K562 (cell line): ENCODE measurements around the gene GNS. TPM values are rescaled to one million over a fixed set of nuclear protein-coding genes. Genes with fewer than 3 reads are reported as not detected.
"Not testable (repeated sequence)": the region's sequence is repeated elsewhere in the genome, so short reads cannot be mapped to it uniquely, and the experiment has no call there.

Experiments used
- ATAC-seq: fragments of 200-7000 bp; cut with Tn5 transposase; 3 replicates; pipeline ENCODE4 v1.9.1; 2020; ENCODE audit warnings: moderate library complexity
- BruUV-seq: library from RNA; stranded (reverse); fragments of 400-500 nt; replicated peaks from 2 replicates; lab custom pipeline; 2021; lab: Mats Ljungman, UMichigan
- CTCF ChIA-PET: fragments of 300-600 bp; formaldehyde crosslinking; extraction: SDS; loops from one replicate; lab custom pipeline; 2021; ENCODE audit warnings: low intra/inter-chr PET ratio; lab: Yijun Ruan, JAX
- POLR2A ChIA-PET: fragments of 300-600, 350-650 bp; sonication (Branson Sonifier 250); formaldehyde crosslinking; extraction: SDS; loops from one replicate; lab custom pipeline; 2021; ENCODE audit warnings: antibody characterized with exemption, inconsistent platforms; lab: Yijun Ruan, JAX
- DNase-seq, 4 experiments: peaks; one replicate each; pipeline versions ENCODE4 v3.0.0 to v3.0.0-alpha.2; 2011 to 2018; ENCODE audit warnings: low spot score in 3 of 4, mixed read lengths in 3 of 4; ENCODE audit errors: extremely low read depth in 1 of 4
- FAIRE-seq: peaks from 2 replicates; lab custom pipeline; 2011; peaks lifted over from hg19 to GRCh38; lab: Jason Lieb, UNC
- H2AFZ ChIP-seq: 2 replicates; pipeline ENCODE4 v1.6.0; 2011; ENCODE audit warnings: low read depth, low read length, control low read depth, inconsistent platforms
- H3K27ac ChIP-seq: fragments of 200-600 bp; 3 replicates; pipeline ENCODE4 v1.8.0; 2011; ENCODE audit warnings: low read depth, mild to moderate bottlenecking, control low read depth, inconsistent platforms, low read length, moderate library complexity, mixed read lengths; ENCODE audit errors: extremely low read depth
- H3K27me3 ChIP-seq, 2 experiments: fragments of 300-600 bp in 1 of 2; 2 replicates in 1 of 2; 3 replicates in 1 of 2; pipeline versions ENCODE4 v1.6.0 to v1.8.0; 2011; ENCODE audit warnings: inconsistent platforms in 2 of 2, low read length in 2 of 2, mild to moderate bottlenecking in 1 of 2, mixed read lengths in 1 of 2, moderate library complexity in 1 of 2; ENCODE audit not compliant: control insufficient read depth in 2 of 2, insufficient read depth in 2 of 2
- H3K36me3 ChIP-seq: fragments of 300-600 bp; 3 replicates; pipeline ENCODE4 v1.8.0; 2011; ENCODE audit warnings: mild to moderate bottlenecking, low read length, inconsistent platforms; ENCODE audit not compliant: control insufficient read depth, insufficient read depth
- H3K4me1 ChIP-seq, 2 experiments: fragments of 200-600 bp in 1 of 2; replicated peaks in 1 of 2; 2 replicates in 1 of 2; 3 replicates in 1 of 2; pipeline versions ENCODE4 v1.5.1 to v1.8.0; 2011; ENCODE audit warnings: inconsistent platforms in 2 of 2, low read length in 2 of 2, mild to moderate bottlenecking in 1 of 2, mixed read lengths in 1 of 2, moderate library complexity in 1 of 2; ENCODE audit not compliant: control insufficient read depth in 2 of 2, insufficient read depth in 2 of 2
- H3K4me2 ChIP-seq: 2 replicates; pipeline ENCODE4 v1.6.1; 2011; ENCODE audit warnings: low read length, control low read depth, inconsistent platforms, mixed read lengths; ENCODE audit not compliant: insufficient read depth
- H3K4me3 ChIP-seq: fragments of 200-600 bp; sonication (generic), shearing (Covaris generic); 2 replicates; pipeline ENCODE4 v1.5.1; 2016; ENCODE audit warnings: control low read depth, inconsistent platforms
- H3K79me2 ChIP-seq: fragments of 200-600 bp; 3 replicates; pipeline ENCODE4 v1.8.0; 2011; ENCODE audit warnings: low read length, inconsistent platforms; ENCODE audit not compliant: control insufficient read depth, insufficient read depth
- H3K9ac ChIP-seq, 2 experiments: 2 replicates each; pipeline versions ENCODE4 v1.6.0 to v1.6.1; 2011; ENCODE audit warnings: low read depth in 2 of 2, low read length in 2 of 2, control low read depth in 1 of 2, inconsistent platforms in 1 of 2, mild to moderate bottlenecking in 1 of 2, mixed read lengths in 1 of 2; ENCODE audit not compliant: insufficient read depth in 1 of 2
- H3K9me1 ChIP-seq: one replicate; pipeline ENCODE4 v1.6.0; 2011; ENCODE audit warnings: inconsistent platforms, mild to moderate bottlenecking, low read length, moderate library complexity; ENCODE audit not compliant: control insufficient read depth, insufficient read depth
- H3K9me3 ChIP-seq: replicated peaks from 2 replicates; pipeline ENCODE4 v1.5.1; 2011; ENCODE audit warnings: low read depth, low read length, inconsistent platforms; ENCODE audit not compliant: control insufficient read depth, insufficient read depth
- H4K20me1 ChIP-seq: replicated peaks from 2 replicates; pipeline ENCODE4 v1.6.1; 2011; ENCODE audit warnings: low read length, inconsistent platforms, mixed read lengths; ENCODE audit not compliant: control insufficient read depth, insufficient read depth
- E2F1 ChIP-seq: sonication (generic); formaldehyde crosslinking; IDR thresholded peaks from 2 replicates; pipeline ENCODE4 v1.8.1; 2023; ENCODE audit warnings: mild to moderate bottlenecking, missing genetic modification reagents, moderate library complexity
- ELK3 ChIP-seq: fragments of 450-650 bp; formaldehyde crosslinking; IDR thresholded peaks from 2 replicates; pipeline ENCODE4 v1.4.0; 2020; ENCODE audit warnings: mild to moderate bottlenecking
- NCOA1 ChIP-seq: fragments of 450-650 bp; IDR thresholded peaks from 2 replicates; pipeline ENCODE4 v1.6.1; 2016; ENCODE audit warnings: low read depth
- NCOR1 ChIP-seq: fragments of 450-650 bp; IDR thresholded peaks from 2 replicates; pipeline ENCODE4 v1.6.1; 2016; ENCODE audit warnings: mild to moderate bottlenecking, moderate library complexity
- POLR2G ChIP-seq: fragments of 200-400 bp; formaldehyde crosslinking; IDR thresholded peaks from 2 replicates; pipeline ENCODE4 v1.6.1; 2017; ENCODE audit warnings: low read depth, mild to moderate bottlenecking, antibody characterized with exemption, low read length, moderate library complexity
- PRPF4 ChIP-seq: fragments of 200-400 bp; formaldehyde crosslinking; IDR thresholded peaks from one replicate; pipeline ENCODE4 v1.6.1; 2017; ENCODE audit warnings: low read length, low read depth, mild to moderate bottlenecking; ENCODE audit not compliant: insufficient read depth, poor library complexity, severe bottlenecking
- THAP12 ChIP-seq: fragments of 250-450 bp; sonication (Bioruptor Pico); IDR thresholded peaks from 2 replicates; pipeline ENCODE4 v1.9.0; 2021; ENCODE audit warnings: mild to moderate bottlenecking, inconsistent platforms
- ZNF699 ChIP-seq: fragments of 250-450 bp; sonication (Bioruptor Pico); IDR thresholded peaks from 2 replicates; pipeline ENCODE4 v1.8.0; 2021; ENCODE audit warnings: mild to moderate bottlenecking, moderate library complexity; ENCODE audit not compliant: insufficient replicate concordance
- in situ Hi-C: fragments of 300-500 bp; cut with MboI; formaldehyde crosslinking; loops from 4 replicates; pipeline ENCODE4 v1.15.0; 2018; ENCODE audit warnings: inconsistent platforms, mixed read lengths
- intact Hi-C: fragments of 100-400 bp; cut with micrococcal nuclease; formaldehyde crosslinking; loops from 2 replicates; pipeline ENCODE4 v1.14.2; 2022
- polyA plus RNA-seq, 8 experiments: library from polyadenylated mRNA; depleted of rRNA in 4 of 8; stranded (reverse) in 5 of 8; unstranded in 3 of 8; fragments of >200 nt; fragmentation: Nextera tagmentation in 2 of 8; fragmentation: Illumina TruSeq in 1 of 8; extraction: Ambion mirVana in 2 of 8; extraction: Trizol in 1 of 8; gene quantifications; 2 replicates each; pipeline versions ENCODE4 v1.2.1 to v1.2.3, GENCODE V29; 2011 to 2014; ENCODE audit warnings: inconsistent platforms in 1 of 8, missing spikeins in 1 of 8
- total RNA-seq, 7 experiments: library from RNA; depleted of rRNA in 6 of 7; stranded (reverse); fragments of >200 nt in 6 of 7; fragmentation: Illumina TruSeq in 2 of 7; extraction: Trizol in 2 of 7; gene quantifications; 2 replicates each; pipeline versions ENCODE4 v1.2.1 to v1.2.3, GENCODE V29; 2011 to 2021; ENCODE audit warnings: low replicate concordance in 1 of 7

The GNS gene
- total and polyA plus RNA-seq, 9 of the 15 experiments (the other 6 are each of a cell fraction or from before 2014, with no cell fraction given) = 4.6 to 30.3 (median 18.9) TPM

GRCh38 chr12:64779354-64779974 is 20.3 kb upstream of the GNS start (continued):
- TF ChIP-seq NCOR1 = no peak

GRCh38 chr12:64775147-64775736 is 16.0 kb upstream of the GNS start:
- FAIRE-seq, in situ Hi-C loops, CTCF ChIA-PET: not testable (repeated sequence)

GRCh38 chr12:64773386-64773785 is 14.2 kb upstream of the GNS start:
- no peaks in the 10 kb centered on the region for H4K20me1 ChIP-seq
- H3K9me1 ChIP-seq = no peaks in the 10 kb centered on the region
- BruUV-seq = no TSS peak
- H3K4me2 ChIP-seq = no peak overlapping the region
- POLR2A ChIA-PET = no interaction called here
- no peaks in the 10 kb centered on the region for H3K4me1 ChIP-seq
- DNase-seq (no peak), FAIRE-seq (no peak), ATAC-seq (no peak)
- CTCF ChIA-PET = no interaction called here
- H3K79me2 ChIP-seq = no peaks in the 10 kb centered on the region
- H3K36me3 ChIP-seq = no peaks in the 10 kb centered on the region
- H2AFZ ChIP-seq = no peak overlapping the region
- in situ Hi-C loops (no loop called here), intact Hi-C loops (no loop called here)
- H3K4me3 ChIP-seq = no peak overlapping the region
- H3K27me3 ChIP-seq = peaks cover 4 to 19% of the 10 kb centered on the region in 2 experiments; a peak in 4 of 5 replicates
- H3K9me3 ChIP-seq = no peaks in the 10 kb centered on the region
- no peak overlapping the region for H3K9ac ChIP-seq
- no peak overlapping the region for H3K27ac ChIP-seq
- TF ChIP-seq NCOA1 (no peak), POLR2G (no peak), PRPF4 (no peak), E2F1 (CRISPR knock-in tag) (no peak), ZNF699 (CRISPR knock-in tag) (no peak), ELK3 (CRISPR knock-in tag) (no peak), THAP12 (CRISPR knock-in tag) (no peak)

More at GRCh38 chr12:64775147-64775736, 16.0 kb upstream of the GNS start:
- H2AFZ ChIP-seq, H3K4me1 ChIP-seq, H3K36me3 ChIP-seq, ATAC-seq, DNase-seq, H3K9ac ChIP-seq, H4K20me1 ChIP-seq, H3K27ac ChIP-seq, H3K4me3 ChIP-seq, intact Hi-C loops, BruUV-seq, H3K9me3 ChIP-seq, H3K4me2 ChIP-seq, H3K9me1 ChIP-seq, H3K79me2 ChIP-seq: not testable (repeated sequence)
- peaks cover 19 to 29% of the 10 kb centered on the region in 2 experiments for H3K27me3 ChIP-seq
- POLR2A ChIA-PET = interaction anchor here (1.5 kb wide), 1 partner anchor 16 kb away, joined by 4 read pairs; the partner anchor contains the start of gene GNS
